ENCODE results near the gene RASGEF1C. TPM values are rescaled to one million over a fixed set of nuclear protein-coding genes. Genes with fewer than 3 reads are reported as not detected.

Gene RASGEF1C
- total RNA-seq, 2 experiments from 2014 or later: not detected

DNA sequence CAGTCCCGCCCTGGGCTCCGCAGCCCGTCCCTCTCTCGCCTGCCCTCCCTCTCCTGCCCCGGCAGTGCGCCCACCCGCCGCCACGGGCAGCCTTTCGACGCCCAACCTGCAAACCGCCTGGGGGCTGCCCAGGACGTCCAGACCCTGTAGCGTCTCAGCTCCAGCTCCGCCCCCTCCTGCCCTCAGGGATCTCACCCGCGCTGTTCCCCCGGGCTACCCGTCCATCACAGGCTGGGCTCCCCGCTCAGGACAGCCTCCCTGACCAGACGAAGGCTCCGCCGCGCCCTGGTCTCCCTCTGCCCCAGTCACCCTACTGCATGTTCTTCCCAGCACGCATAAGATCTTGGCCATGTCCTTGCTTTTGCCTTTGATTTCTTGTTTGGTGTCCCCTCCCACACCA is 1.4 kb downstream of the RASGEF1C start:
- ChIA-PET POLR2A (no interaction called here), CTCF (interaction anchor here (1.9 kb wide), 1 partner anchor 121 kb away, joined by 6 read pairs; no protein-coding TSS in a partner anchor)
- Mint-ChIP-seq H3K4me1 (peaks cover 7% of the 10 kb centered on the region), H3K27me3 (peaks cover 23% of the 10 kb centered on the region), H3K36me3 (ENCODE audit: low read depth) (no peaks in the 10 kb centered on the region), H3K4me3 (no peak overlapping the region), H3K9me3 (no peaks in the 10 kb centered on the region), H3K27ac (no peak overlapping the region)
- no peak for DNase-seq

DNA sequence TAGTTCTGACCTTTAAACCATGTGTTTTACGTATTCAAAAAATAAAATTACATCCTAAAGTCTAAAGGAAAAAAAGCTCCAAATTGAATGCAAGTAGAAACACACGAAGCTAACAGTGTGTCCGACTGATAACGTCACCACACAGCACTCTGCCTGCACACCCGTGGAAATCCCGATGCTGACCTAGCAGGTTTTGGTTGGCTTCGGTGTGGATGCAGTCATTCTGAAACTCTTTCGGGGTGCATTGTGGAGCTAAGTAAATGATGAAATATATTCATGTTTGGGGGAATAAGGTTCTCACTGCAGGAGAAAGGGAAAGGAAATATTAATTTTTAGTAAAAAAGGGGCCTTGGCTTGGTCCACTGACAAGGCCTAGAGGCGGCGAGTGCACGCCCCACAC is 2.0 kb downstream of the RASGEF1C start:
- no peak overlapping the region for H3K4me3 Mint-ChIP-seq
- ChIA-PET POLR2A (no interaction called here), CTCF (interaction anchor here (0.9 kb wide), 1 partner anchor 121 kb away, joined by 3 read pairs; no protein-coding TSS in a partner anchor)
- no peak for DNase-seq
- no peaks in the 10 kb centered on the region for H3K9me3 Mint-ChIP-seq
- H3K27ac Mint-ChIP-seq: no peak overlapping the region
- peaks cover 7% of the 10 kb centered on the region for H3K4me1 Mint-ChIP-seq
- H3K27me3 Mint-ChIP-seq: peaks cover 22% of the 10 kb centered on the region
- H3K36me3 Mint-ChIP-seq (ENCODE audit: low read depth): no peaks in the 10 kb centered on the region

DNA sequence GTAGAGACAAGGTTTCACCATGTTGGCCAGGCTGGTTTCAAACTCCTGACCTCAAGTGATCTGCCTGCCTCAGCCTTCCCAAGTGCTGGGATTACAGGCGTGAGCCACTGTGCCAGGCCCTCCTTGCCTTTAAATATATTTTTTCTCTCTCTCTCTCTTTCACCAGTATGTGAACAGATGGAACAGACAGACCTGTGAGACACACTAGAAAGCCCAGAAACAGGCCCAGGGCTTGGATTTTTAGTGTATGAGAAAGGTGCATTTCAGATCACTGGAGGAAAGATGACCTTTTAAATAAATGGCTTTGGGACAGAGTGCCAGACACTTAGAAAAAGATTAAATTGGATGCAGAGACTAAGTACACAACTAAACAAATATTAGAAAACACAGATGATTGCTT is 3.1 kb downstream of the RASGEF1C start:
- H3K4me3 Mint-ChIP-seq: no peak overlapping the region
- H3K4me1 Mint-ChIP-seq: peaks cover 7% of the 10 kb centered on the region
- H3K36me3 Mint-ChIP-seq (ENCODE audit: low read depth): no peaks in the 10 kb centered on the region
- no peak for DNase-seq
- peaks cover 22% of the 10 kb centered on the region for H3K27me3 Mint-ChIP-seq
- ChIA-PET POLR2A (no interaction called here), CTCF (no interaction called here)
- H3K27ac Mint-ChIP-seq: no peak overlapping the region
- no peaks in the 10 kb centered on the region for H3K9me3 Mint-ChIP-seq

DNA sequence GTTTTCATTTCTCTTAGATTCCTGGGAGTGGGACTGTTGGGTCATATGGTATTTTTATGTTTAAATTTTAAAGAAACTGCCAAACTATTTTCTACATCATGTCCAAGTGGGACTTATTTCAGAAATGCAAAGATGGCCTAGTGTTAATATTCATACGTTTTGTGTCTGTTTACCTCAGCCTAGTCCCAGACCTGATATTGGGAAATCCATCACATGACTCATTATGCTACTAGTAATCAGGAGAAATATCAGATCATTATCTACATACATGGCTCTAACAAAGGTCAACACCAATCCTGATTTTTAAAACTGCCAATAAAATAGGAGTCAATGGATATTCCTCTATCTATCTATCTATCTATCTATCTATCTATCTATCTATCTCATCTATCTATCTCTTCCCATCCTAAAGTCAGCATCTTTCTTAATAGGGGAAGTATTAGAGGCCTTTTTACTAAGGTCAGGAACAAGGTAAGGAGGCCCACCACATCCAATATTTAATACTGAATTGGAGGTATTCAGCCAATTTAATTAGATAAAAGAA is 4.7 kb downstream of the RASGEF1C start:
- Mint-ChIP-seq H3K4me1 (peaks cover 6% of the 10 kb centered on the region), H3K36me3 (ENCODE audit: low read depth) (no peaks in the 10 kb centered on the region), H3K27me3 (peaks cover 22% of the 10 kb centered on the region), H3K27ac (no peak overlapping the region), H3K4me3 (no peak overlapping the region), H3K9me3 (no peaks in the 10 kb centered on the region)
- DNase-seq: no peak
- POLR2A ChIA-PET: no interaction called here
- CTCF ChIA-PET: no interaction called here

DNA sequence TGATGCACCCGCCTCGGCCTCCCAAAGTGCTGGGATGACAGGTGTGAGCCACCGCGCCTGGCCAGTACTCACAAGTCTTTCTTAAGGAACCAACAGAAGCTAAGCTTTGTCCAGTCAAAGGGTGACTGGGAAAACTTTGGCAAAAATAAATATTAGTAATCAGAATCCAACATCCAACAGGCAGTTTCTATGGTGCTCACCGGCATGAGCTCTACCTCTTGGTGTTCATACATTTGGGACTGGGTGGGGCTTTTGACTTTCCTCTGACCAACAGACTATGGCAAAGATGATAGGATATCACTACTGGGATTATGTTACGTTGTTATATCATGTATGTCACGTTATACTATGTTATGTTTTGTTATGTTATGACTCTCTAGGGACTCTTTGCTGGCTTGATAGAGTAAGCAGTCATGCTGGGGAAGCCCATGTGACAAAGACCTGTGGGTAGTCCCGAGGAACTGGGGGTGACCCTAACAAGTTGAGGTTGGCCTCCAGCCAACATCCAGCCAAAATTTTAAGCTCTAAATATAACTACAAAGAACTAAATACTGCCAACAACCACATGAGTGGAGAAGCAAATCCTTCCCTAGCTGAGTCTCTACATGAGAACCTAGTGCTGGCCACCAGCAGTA is 6.0 kb downstream of the RASGEF1C start:
- Mint-ChIP-seq H3K27me3 (peaks cover 17% of the 10 kb centered on the region), H3K4me1 (peaks cover under 1% of the 10 kb centered on the region), H3K27ac (no peak overlapping the region), H3K9me3 (no peaks in the 10 kb centered on the region), H3K4me3 (no peak overlapping the region), H3K36me3 (ENCODE audit: low read depth) (no peaks in the 10 kb centered on the region)
- CTCF ChIA-PET: interaction anchor here (0.5 to 1.2 kb wide), 2 partner anchors 126 to 934 kb away, joined by 3 to 4 read pairs; no protein-coding TSS in a partner anchor
- POLR2A ChIA-PET: no interaction called here
- DNase-seq: no peak

DNA sequence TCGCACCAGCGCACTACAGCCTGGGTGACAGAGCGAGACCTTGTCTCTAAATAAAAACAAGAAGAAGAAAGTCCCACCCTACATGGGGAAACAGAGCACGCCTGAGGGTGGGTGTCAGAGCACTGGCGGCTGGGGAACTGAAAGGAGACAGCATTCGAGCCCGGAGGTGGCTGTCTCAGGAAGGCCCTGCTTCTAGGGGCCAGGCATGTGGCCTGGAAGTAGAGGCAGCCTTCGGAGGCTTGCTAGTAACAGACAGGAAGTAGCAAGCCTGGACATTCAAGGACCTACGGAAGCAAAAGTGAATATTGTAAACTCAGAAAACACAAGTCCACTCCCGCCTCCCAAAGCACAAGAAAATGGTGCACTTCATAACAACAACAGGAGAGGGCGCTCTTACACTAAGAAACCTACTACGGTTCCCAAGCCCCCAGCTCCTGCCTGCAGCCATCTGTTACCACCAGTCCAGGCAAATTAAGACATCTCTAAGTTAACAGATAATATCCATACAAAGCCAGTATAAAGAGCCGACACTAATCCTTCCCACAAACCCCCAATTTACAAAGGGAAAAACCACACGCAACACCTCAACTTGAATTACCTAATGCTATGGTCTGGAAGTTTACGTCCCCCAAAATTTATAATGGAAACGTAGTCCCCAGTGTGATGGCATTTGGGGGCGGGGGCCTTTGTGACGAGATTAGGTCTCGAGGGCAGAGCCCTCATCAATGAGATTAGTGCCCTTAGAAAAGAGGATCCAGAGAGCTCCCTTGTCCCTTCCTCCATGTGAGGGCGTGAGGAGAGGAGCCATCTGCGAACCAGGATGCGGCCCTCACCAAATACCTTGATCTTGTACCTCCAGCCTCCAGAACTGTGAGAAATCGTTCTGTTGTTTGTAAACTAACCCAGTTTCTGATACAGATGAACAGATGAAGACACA is 7.7 kb downstream of the RASGEF1C start:
- Mint-ChIP-seq H3K4me1 (no peaks in the 10 kb centered on the region), H3K27ac (no peak overlapping the region), H3K36me3 (ENCODE audit: low read depth) (no peaks in the 10 kb centered on the region), H3K4me3 (no peak overlapping the region), H3K27me3 (peaks cover 3% of the 10 kb centered on the region), H3K9me3 (no peaks in the 10 kb centered on the region)
- ChIA-PET CTCF (no interaction called here), POLR2A (no interaction called here)
- DNase-seq: no peak

DNA sequence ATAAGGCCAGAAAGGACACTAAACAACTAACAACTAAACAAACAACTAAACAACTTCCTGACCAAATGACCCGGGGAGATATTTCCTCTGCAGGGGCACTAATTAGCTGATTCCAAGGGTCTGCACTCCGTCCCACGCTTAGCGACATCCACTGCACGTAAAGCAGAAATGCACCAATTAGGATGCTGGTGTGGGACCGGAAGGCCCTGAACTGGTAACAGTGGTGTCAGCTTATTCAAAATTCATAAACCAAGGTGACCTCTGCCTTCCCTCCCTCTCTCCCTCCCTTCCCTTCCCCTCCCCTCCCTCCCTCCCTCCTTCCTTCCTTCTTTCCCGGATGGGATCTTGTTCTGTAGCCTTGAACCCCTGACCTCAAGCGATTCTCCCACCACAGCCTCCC is 9.6 kb downstream of the RASGEF1C start:
- Mint-ChIP-seq H3K4me1 (no peaks in the 10 kb centered on the region), H3K27me3 (no peaks in the 10 kb centered on the region), H3K9me3 (no peaks in the 10 kb centered on the region), H3K4me3 (no peak overlapping the region), H3K27ac (no peak overlapping the region), H3K36me3 (ENCODE audit: low read depth) (no peaks in the 10 kb centered on the region)
- no peak for DNase-seq
- CTCF ChIA-PET: no interaction called here
- POLR2A ChIA-PET: interaction anchor here (0.6 kb wide), 1 partner anchor 68 kb away, joined by 4 read pairs; no protein-coding TSS in a partner anchor

DNA sequence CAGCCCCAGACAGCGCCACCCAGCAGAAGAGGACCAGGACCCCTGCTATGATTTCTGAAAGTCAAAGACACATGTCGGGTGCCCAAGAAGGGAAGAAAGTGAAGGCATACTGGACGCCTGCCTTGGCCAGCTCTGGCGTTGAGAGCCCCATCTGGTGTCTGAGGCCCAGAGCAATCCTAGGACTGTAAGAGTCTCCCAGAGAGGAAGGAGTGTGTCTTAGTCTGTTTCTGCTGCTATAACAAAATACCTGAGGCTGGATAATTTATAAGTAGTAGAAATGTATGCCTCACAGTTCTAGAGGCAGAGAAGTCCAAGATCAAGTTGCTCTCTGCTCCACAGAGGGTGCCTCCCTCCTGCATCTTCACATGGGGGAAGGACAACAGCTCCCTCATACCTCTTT is 10.8 kb downstream of the RASGEF1C start:
- ChIA-PET POLR2A (no interaction called here), CTCF (no interaction called here)
- Mint-ChIP-seq H3K27ac (no peak overlapping the region), H3K36me3 (ENCODE audit: low read depth) (no peaks in the 10 kb centered on the region), H3K9me3 (no peaks in the 10 kb centered on the region), H3K4me1 (no peaks in the 10 kb centered on the region), H3K4me3 (no peak overlapping the region), H3K27me3 (no peaks in the 10 kb centered on the region)
- no peak for DNase-seq

DNA sequence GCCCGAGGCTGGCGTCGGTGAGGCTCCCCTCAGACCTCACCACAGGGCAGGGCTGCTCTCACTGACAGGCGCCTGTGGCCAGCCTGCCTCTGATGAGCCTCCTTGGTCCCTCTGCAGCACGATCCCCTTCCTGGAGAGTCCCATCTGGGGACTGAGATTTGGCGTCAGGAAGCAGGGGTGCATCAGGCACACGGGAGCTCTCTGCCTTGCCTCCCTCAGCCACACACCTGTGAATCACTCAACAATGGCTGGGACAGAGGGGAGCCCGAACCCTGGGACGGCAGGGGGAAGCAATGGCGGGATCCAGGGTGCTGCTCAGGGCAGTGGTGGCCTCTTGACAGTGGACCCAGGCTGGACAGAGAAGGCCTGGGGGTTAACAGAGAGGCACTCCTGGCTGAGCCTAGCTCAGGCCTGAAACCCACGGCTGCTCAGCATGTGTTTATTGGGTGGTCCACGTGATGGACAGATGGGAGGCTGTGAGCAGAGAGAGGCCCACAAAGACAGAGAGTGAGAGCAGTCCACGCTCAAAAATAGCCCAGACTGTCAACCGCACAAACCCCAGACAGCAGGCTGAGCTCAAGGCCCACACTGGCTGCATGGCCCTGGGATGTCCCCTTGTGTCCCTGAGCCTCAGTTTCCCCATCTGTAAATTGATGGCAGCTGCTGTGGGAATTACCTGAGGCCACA is 11.9 kb downstream of the RASGEF1C start:
- Mint-ChIP-seq H3K27me3 (no peaks in the 10 kb centered on the region), H3K4me3 (no peak overlapping the region), H3K27ac (no peak overlapping the region), H3K36me3 (ENCODE audit: low read depth) (no peaks in the 10 kb centered on the region), H3K4me1 (no peaks in the 10 kb centered on the region), H3K9me3 (no peaks in the 10 kb centered on the region)
- DNase-seq: no peak
- ChIA-PET CTCF (interaction anchor here (0.6 kb wide), 1 partner anchor 269 kb away, joined by 5 read pairs; no protein-coding TSS in a partner anchor), POLR2A (no interaction called here)

DNA sequence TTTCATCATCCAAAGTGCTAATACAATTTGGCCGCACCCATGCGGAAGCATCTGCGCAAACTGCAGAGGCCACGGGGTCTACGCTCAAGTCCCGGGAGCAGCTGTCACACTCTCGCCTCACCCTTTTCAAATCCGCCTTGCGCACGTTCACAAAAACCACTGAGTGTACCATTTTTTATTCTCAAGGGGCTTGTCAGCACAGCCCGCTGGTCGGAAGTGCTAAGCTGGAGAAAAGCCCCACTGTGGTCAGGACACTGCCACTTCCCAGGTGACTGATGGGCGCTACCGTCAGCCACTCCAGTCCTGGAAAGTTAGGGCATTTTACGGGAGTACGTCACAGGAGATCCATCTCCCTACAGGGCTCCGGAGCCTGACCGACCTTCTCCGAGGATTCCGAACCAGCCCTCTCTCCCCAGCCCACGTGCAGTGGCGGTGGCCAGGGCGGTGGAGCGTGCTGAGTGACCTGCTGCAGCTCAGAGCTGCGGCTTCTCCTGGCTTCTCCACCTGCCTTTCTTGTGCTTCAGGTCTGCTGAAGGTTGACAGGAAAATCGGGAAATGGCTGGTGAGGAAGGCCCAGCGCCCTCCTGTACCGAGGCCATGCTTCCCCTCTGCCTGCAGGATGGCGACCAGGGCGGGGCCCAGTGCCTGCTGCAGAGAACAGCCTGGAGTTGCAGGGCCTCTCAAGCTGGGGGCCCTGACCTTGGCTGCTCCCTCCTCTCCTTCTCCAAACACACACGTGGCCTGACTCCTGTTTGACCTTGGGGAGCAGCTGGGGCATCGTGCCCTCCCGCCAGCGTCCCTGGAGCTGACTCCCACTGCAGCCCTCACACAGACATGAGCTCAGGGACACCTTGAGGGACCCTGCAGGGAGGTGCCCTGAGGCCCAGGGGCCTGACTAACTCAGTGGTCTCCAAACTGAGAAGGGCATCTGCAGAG is 14.3 kb downstream of the RASGEF1C start:
- Mint-ChIP-seq H3K4me3 (no peak overlapping the region), H3K9me3 (no peaks in the 10 kb centered on the region), H3K27me3 (no peaks in the 10 kb centered on the region), H3K36me3 (ENCODE audit: low read depth) (no peaks in the 10 kb centered on the region), H3K27ac (no peak overlapping the region), H3K4me1 (no peaks in the 10 kb centered on the region)
- no peak for DNase-seq
- POLR2A ChIA-PET: no interaction called here
- CTCF ChIA-PET: interaction anchor here (1.1 kb wide), 1 partner anchor 14 kb away, joined by 3 read pairs; the partner anchor contains the start of gene RASGEF1C

DNA sequence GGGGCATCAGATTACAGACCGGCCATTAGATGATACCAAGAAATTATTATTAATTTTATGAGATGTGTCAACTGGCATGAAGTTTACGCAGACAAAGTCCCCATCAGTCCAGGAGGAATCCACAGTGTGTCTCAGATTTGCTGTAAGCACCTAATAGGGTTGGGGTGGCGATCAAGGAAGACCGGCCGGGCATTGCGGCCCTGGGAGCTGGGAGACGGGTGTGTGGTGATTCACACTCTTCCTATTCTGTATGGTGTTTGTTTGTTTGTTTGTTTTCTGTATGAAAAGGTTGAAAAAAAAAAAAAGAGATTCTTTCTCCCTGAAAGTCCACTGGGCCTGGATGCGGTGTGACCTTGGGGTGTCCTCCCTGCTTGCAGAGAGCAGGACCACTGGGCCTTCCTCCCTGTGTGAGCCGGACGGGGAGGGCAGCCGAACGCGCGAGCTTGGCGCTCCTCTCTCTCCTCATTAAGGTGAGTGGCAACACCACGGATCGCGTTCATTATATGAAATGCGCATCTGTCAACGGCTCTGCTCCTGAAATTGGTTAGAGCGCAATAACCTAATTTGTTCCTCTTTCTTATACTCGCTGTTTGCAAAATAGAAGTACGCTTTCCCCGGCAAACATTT is 15.1 kb downstream of the RASGEF1C start:
- H3K36me3 Mint-ChIP-seq (ENCODE audit: low read depth): no peaks in the 10 kb centered on the region
- POLR2A ChIA-PET: no interaction called here

DNA sequence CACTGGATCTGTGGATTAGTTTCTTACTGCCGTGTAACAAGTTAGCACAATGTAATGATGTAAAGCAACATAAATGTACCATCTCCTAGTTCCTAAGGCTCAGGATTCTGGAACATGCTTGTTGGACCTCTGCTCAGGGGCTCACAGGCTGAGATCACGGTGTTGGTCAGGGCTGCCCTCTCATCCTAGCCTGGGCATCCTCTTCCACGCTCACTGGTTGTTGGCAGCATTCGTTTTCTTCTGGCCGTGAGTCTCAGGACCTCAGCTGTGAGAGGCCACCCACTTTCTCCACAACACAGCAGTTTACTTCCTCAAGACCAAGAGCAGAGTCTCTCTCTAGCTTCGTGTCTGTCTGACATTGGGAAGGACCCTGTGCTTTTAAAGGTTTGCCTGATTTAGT is 17.3 kb downstream of the RASGEF1C start:
- no peaks in the 10 kb centered on the region for H3K4me1 Mint-ChIP-seq
- peaks cover 7% of the 10 kb centered on the region for H3K27me3 Mint-ChIP-seq
- no peak overlapping the region for H3K4me3 Mint-ChIP-seq
- ChIA-PET CTCF (no interaction called here), POLR2A (no interaction called here)
- H3K27ac Mint-ChIP-seq: no peak overlapping the region
- no peaks in the 10 kb centered on the region for H3K36me3 Mint-ChIP-seq (ENCODE audit: low read depth)
- no peak for DNase-seq
- H3K9me3 Mint-ChIP-seq: peaks cover 2% of the 10 kb centered on the region

More for the DNA sequence above, 15.1 kb downstream of the RASGEF1C start:
- Mint-ChIP-seq H3K4me1 (no peaks in the 10 kb centered on the region), H3K9me3 (no peaks in the 10 kb centered on the region), H3K27me3 (no peaks in the 10 kb centered on the region), H3K27ac (no peak overlapping the region), H3K4me3 (no peak overlapping the region)
- no peak for DNase-seq
- CTCF ChIA-PET: interaction anchor here (1.1 kb wide), 1 partner anchor 15 kb away, joined by 3 read pairs; the partner anchor contains the start of gene RASGEF1C

All from activated CD4-positive, alpha-beta T cell treated with anti-CD3 and anti-CD28 coated beads, Interleukin-2, amount 10 ng/mL, durations not matched to agents 7 days and 5 days (primary cell).